ENCODE data around the gene OR52E6.

The OR52E6 gene

DNA sequence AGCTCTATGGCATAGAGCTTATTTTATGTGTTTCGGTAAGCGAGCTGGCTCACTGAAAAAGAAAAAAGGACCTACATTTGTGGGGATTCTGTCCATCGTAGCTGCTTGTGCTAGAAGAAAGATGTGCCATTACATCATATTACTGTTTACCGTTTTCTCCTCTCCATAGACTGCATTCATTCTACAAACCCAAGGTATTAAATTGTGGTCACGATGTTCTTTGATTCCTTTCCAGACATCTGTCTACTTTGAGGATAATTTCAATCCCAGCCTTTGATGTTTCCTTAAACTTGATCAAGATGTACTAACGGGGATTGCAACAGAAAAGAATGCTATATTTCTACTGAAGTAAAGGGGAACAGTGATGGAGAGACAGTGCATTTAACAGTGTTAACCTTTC, 45.2 kb downstream of the OR52E6 start:
- H3K9ac ChIP-seq (ENCODE audit: low read depth, low read length) = no peak overlapping the region
- H3K4me3 ChIP-seq (ENCODE audit: low read length) = no peak overlapping the region
- WGBS = 89% methylated on average over 6 of the region's 6 CpGs
- H3K9me3 ChIP-seq (ENCODE audit: insufficient read depth, low read depth, low read length) = no peaks in the 10 kb centered on the region
- no peaks in the 10 kb centered on the region for H3K36me3 ChIP-seq (ENCODE audit: insufficient read depth, low read length)
- no peak overlapping the region for H3K27ac ChIP-seq (ENCODE audit: low read depth, low read length)
- H3K27me3 ChIP-seq (ENCODE audit: insufficient read depth, low read length) = no peaks in the 10 kb centered on the region
- no peaks in the 10 kb centered on the region for H3K4me1 ChIP-seq (ENCODE audit: insufficient read depth, low read length)

- 88% methylated on average over 3 of the region's 3 CpGs for WGBS
- H3K27ac ChIP-seq (ENCODE audit: low read depth, low read length) = no peak within 1 kb of the TSS
- no peaks in the 10 kb centered on the region for H3K9me3 ChIP-seq (ENCODE audit: insufficient read depth, low read depth, low read length)
- no peak within 1 kb of the TSS for H3K9ac ChIP-seq (ENCODE audit: low read depth, low read length)
- H3K27me3 ChIP-seq (ENCODE audit: insufficient read depth, low read length) = no peaks in the 10 kb centered on the region
- no peaks in the 10 kb centered on the region for H3K4me1 ChIP-seq (ENCODE audit: insufficient read depth, low read length)
- no peaks in the 10 kb centered on the region for H3K36me3 ChIP-seq (ENCODE audit: insufficient read depth, low read length)
- no peak within 1 kb of the TSS for H3K4me3 ChIP-seq (ENCODE audit: low read length)
These were observed 50.5 kb downstream of the OR52E6 start, which contains the start of gene OR52N1 for GRCh38 chr11:5791165-5791564. Gene OR52N1 (minus strand): TSS chr11:5791265. CDS start chr11:5788816, 2,449 bp downstream.

Measured in HUES64 (cell line).